ENCODE measurements around the gene ACTL6B.

DNA sequence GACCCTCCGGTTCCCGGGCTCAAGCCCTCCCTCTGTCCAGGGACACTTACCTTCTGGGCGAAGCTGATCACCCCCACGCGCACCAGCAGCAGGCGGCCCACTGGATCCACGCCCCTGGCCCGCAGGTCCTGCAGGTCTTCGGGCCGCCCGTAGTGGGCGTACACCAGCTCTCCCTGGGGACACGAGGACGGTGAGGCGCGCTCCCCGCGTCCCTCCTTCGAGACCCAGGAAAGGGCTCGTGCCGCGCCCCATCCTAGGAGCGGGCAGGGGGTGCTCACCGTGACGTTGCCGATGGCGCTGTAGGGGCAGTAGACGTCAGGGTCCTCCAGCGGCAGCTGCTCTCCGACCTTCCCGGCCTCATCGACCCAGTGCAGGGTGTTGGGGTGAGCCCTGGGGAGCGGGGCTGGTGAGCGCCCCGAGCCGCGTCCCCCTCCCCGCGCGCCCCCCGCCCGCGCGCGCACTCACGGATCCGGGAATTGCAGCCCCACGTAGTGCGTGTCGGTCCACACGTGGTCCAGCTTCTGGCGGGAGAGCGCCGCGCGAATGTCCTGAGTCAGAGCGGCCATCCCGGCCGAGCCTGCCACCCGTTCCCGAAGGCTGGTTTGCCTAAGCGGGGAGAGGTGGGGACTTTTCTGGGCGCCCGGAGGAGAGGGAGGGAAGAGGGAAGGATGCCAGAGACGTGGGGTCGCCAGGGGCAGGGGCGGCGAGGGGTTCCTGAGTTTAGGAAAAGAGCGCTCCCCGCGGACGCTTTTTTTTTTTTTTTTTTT, 23.1 kb downstream of the ACTL6B start:
- TF ChIP-seq, protein P1, sequence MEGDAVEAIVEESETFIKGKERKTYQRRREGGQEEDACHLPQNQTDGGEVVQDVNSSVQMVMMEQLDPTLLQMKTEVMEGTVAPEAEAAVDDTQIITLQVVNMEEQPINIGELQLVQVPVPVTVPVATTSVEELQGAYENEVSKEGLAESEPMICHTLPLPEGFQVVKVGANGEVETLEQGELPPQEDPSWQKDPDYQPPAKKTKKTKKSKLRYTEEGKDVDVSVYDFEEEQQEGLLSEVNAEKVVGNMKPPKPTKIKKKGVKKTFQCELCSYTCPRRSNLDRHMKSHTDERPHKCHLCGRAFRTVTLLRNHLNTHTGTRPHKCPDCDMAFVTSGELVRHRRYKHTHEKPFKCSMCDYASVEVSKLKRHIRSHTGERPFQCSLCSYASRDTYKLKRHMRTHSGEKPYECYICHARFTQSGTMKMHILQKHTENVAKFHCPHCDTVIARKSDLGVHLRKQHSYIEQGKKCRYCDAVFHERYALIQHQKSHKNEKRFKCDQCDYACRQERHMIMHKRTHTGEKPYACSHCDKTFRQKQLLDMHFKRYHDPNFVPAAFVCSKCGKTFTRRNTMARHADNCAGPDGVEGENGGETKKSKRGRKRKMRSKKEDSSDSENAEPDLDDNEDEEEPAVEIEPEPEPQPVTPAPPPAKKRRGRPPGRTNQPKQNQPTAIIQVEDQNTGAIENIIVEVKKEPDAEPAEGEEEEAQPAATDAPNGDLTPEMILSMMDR (conservative IDR thresholded peaks at IDR 0.05 in 1 of 2, IDR thresholded peaks at IDR 0.05 in 1 of 2; ENCODE audit: extremely low read depth in 1 of 2, insufficient read depth in 1 of 2, low read depth in 1 of 2, low read length in 2 of 2), result peak in 1 of 2 donors; percentile 19
- no peak for TF ChIP-seq EZH2 (IDR thresholded peaks at IDR 0.05; ENCODE audit: borderline replicate concordance, low read length)

All from mammary epithelial cell (primary cell).